ENCODE results near the gene EBF3. TPM values are rescaled to one million over a fixed set of nuclear protein-coding genes. Genes with fewer than 3 reads are reported as not detected.

The EBF3 gene
- total RNA-seq, 1 experiment from 2014 or later = 0.12 TPM

DNA sequence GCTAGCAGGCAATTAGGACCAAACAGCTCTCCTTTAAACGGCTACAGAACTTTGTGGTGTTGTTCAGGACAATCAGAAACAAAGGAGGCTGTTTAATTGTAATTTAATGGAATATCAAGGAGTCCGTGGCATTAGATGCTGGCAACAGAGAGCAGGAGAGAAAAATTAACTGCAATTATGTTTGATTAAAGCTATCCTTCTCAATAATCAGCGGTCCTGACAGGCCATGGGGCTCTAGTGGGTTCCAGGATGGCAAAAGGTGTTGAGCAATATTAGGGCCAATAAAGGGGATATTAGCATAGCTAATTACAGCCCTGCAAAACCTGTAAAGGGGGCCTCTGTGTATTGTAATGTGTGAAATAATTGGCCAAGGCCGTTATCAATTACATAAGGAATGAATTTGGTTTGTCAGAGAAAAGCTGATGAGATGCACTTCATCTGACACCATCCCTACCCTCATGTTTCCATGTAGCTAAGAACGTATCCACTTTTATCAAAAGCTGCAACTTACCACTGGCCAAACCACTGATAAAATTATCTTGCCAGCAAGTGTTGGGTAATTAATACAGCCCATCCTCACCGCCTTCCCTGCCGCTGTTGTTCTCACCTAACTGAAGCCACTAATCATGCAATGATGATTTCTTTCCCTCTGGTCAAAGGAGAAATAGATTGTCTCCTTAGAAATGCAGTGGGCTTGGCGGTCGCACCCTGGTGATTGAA, 81.6 kb downstream of the EBF3 start:
- intact Hi-C loops (cut with micrococcal nuclease) = loop anchor here (10.0 kb wide), 1 partner anchor 292 kb away; no protein-coding TSS in a partner anchor
- H3K4me1 ChIP-seq (ENCODE audit: control insufficient read depth in 1 of 2, insufficient read depth in 2 of 2, low read length in 2 of 2) = no peaks in the 10 kb centered on the region
- no TSS peak for BruUV-seq (replicated peaks)
- no peak overlapping the region for H3K4me2 ChIP-seq (ENCODE audit: low read length)
- DNase-seq (ENCODE audit: low read depth, low spot score) = no peak
- no peaks in the 10 kb centered on the region for H3K36me3 ChIP-seq (ENCODE audit: control insufficient read depth in 1 of 2, insufficient read depth in 2 of 2, low read length in 2 of 2)
- no peak overlapping the region for H3K27ac ChIP-seq (ENCODE audit: low read depth, low read length)
- H3K9ac ChIP-seq (ENCODE audit: low read length) = no peak overlapping the region
- TF ChIP-seq, protein P1, sequence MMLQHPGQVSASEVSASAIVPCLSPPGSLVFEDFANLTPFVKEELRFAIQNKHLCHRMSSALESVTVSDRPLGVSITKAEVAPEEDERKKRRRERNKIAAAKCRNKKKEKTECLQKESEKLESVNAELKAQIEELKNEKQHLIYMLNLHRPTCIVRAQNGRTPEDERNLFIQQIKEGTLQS (IDR thresholded peaks at IDR 0.05) = no peak
- TF ChIP-seq CBX3 (IDR thresholded peaks at IDR 0.05; ENCODE audit: low read depth) (no peak), CEBPB (IDR thresholded peaks at IDR 0.05; ENCODE audit: low read depth) (no peak), TCF7L2 (IDR thresholded peaks at IDR 0.05; ENCODE audit: borderline replicate concordance, extremely low read depth, insufficient read depth, insufficient read length) (no peak), JUND (IDR thresholded peaks at IDR 0.05) (no peak), ZNF274 (IDR thresholded peaks at IDR 0.05; ENCODE audit: low read depth, low read length) (no peak), POLR2A (IDR thresholded peaks at IDR 0.05; ENCODE audit: borderline replicate concordance, extremely low read depth, insufficient read depth, insufficient read length) (no peak), SP1 (IDR thresholded peaks at IDR 0.05; ENCODE audit: low read depth) (no peak), FOSL1 (IDR thresholded peaks at IDR 0.05; ENCODE audit: low read depth) (no peak), ZFX (IDR thresholded peaks at IDR 0.05) (no peak)
- TF ChIP-seq, protein P2, sequence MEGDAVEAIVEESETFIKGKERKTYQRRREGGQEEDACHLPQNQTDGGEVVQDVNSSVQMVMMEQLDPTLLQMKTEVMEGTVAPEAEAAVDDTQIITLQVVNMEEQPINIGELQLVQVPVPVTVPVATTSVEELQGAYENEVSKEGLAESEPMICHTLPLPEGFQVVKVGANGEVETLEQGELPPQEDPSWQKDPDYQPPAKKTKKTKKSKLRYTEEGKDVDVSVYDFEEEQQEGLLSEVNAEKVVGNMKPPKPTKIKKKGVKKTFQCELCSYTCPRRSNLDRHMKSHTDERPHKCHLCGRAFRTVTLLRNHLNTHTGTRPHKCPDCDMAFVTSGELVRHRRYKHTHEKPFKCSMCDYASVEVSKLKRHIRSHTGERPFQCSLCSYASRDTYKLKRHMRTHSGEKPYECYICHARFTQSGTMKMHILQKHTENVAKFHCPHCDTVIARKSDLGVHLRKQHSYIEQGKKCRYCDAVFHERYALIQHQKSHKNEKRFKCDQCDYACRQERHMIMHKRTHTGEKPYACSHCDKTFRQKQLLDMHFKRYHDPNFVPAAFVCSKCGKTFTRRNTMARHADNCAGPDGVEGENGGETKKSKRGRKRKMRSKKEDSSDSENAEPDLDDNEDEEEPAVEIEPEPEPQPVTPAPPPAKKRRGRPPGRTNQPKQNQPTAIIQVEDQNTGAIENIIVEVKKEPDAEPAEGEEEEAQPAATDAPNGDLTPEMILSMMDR (IDR thresholded peaks at IDR 0.05 in 2 of 3, conservative IDR thresholded peaks at IDR 0.05 in 1 of 3; ENCODE audit: borderline replicate concordance in 1 of 3, insufficient read depth in 1 of 3, low read depth in 2 of 3, low read length in 2 of 3) = no peak
- TF ChIP-seq, protein P3, sequence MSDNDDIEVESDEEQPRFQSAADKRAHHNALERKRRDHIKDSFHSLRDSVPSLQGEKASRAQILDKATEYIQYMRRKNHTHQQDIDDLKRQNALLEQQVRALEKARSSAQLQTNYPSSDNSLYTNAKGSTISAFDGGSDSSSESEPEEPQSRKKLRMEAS (IDR thresholded peaks at IDR 0.05) = no peak
- H3K4me3 ChIP-seq (replicated peaks in 1 of 2; ENCODE audit: low read depth in 1 of 2, low read length in 2 of 2) = no peak overlapping the region
- H4K20me1 ChIP-seq (ENCODE audit: insufficient read depth) = no peaks in the 10 kb centered on the region
- no peaks in the 10 kb centered on the region for H3K9me2 ChIP-seq (ENCODE audit: insufficient read depth)
- no peaks in the 10 kb centered on the region for H3K9me3 ChIP-seq (ENCODE audit: control insufficient read depth in 1 of 2, insufficient read depth in 1 of 2, low read depth in 1 of 2, low read length in 2 of 2)
- H3K79me2 ChIP-seq (ENCODE audit: insufficient read depth, low read length) = no peaks in the 10 kb centered on the region
- POLR2A ChIA-PET = no interaction called here
- H3K27me3 ChIP-seq (ENCODE audit: insufficient read depth, low read length) = 0 out of 2 replicates have a peak, but pooled peaks cover 4% of the 10 kb centered on the region
- H2AFZ ChIP-seq (ENCODE audit: low read depth, low read length, poor library complexity, severe bottlenecking) = no peak overlapping the region
- CTCF ChIA-PET = no interaction called here
- ATAC-seq = no peak
- RAD21 ChIA-PET (ENCODE audit: low non-redundant PET in 1 of 2, low total read pairs in 2 of 2, uncharacterized antibody in 2 of 2, unreplicated experiment in 2 of 2) = no interaction called here

All from HCT116 (cell line).